ENCODE results near the gene SMIM22. TPM values are rescaled to one million over a fixed set of nuclear protein-coding genes. Genes with fewer than 3 reads are reported as not detected.

Gene SMIM22
- total RNA-seq, 1 donor from 2014 or later: not detected

GRCh38 chr16:4811242-4811641 lies 16.1 kb downstream of the SMIM22 start:
- intact Hi-C loops (cut with micrococcal nuclease): no loop called here
- ATAC-seq (no peak), DNase-seq (no peak)

DNA sequence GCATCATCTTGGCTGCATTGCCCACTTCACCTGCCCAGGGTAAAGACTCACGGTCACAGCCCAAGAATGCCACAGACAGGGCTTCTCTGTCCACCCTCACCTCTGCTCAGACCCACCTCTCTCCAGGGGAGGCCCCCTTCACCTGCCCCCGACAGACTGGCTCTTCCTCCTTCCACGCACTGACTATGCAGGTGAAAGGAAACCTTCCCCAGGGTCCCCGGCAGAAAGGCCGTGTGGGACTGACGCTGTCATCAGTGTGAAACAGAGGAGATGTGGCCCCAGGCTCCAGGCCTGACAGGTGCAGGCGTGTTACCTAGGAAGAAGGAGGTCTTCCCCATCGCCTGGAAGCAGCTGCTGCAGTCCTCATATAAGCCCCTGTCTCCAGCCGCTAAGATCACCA lies 16.6 kb downstream of the SMIM22 start:
- DNase-seq: no peak
- intact Hi-C loops (cut with micrococcal nuclease): no loop called here
- no peak for ATAC-seq

DNA sequence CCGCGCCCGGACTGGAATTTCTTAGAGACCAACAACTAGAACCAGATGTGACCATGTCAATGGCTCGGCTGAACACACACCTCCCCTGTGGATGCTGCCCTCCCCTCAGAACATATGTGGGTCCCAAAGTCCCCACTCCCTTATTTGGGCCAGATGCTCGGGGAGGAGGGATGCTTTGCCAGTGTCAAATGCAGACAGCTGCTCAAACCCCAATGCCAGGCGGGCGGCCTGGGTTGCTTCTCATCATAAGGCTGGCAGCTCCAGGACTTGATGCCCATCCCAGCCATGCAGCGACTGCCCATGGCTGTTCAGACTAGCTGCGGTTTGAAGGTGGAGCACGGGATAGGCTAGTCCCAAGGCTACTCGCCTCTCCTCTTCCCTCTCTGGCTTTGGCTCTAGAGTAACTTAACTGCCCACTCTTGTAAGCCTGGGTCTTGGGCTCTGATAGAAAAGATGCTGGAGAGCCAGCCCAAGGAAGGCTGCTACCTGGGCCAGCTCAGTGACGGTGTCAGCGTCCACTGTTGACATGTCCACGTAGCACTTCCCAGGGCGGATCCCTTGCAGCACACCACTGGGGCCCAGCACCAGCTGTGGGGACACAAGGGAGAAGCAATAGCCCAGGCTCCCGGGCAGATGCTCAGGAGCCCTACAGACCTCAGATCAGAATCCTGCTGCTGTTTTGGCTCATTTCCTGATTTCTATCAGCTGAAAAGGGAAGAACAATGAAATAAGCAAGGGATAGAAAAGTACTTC lies 18.3 kb downstream of the SMIM22 start:
- ATAC-seq (peak; percentile 44), DNase-seq (no peak)
- intact Hi-C loops (cut with micrococcal nuclease): no loop called here

- ATAC-seq (peak; percentile 87), DNase-seq (no peak)
- intact Hi-C loops (cut with micrococcal nuclease): no loop called here
Observed at GRCh38 chr16:4814046-4814445, 18.9 kb downstream of the SMIM22 start.

- ATAC-seq (peak; percentile 72), DNase-seq (peak; percentile 74)
- intact Hi-C loops (cut with micrococcal nuclease): no loop called here
Observed at GRCh38 chr16:4814542-4815173, 19.5 kb downstream of the SMIM22 start.

- peak; percentile 73 for DNase-seq
- peak; percentile 70 for ATAC-seq
- intact Hi-C loops (cut with micrococcal nuclease): no loop called here
Observed at GRCh38 chr16:4820652-4821051, 25.5 kb downstream of the SMIM22 start.

DNA sequence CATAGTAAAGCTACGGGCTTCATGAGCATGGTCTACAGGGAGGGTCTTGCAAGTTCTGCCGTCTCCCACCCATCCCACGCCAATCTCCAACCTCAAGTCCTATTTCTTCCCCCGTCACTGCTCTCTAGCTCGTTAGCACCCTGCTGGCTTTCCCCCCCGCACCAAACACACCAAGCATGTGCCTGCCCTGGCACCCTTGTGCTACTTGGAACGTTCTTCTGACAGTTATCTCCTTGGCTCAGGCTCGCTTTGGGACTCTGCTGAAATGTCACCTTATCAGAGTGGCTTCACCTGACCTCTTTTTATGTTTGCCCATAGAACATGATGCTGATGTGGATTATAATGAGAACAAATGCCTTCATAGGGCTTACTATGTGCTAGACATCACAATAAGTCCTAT lies 30.0 kb downstream of the SMIM22 start:
- DNase-seq (peak; percentile 74), ATAC-seq (peak; percentile 73)
- intact Hi-C loops (cut with micrococcal nuclease): no loop called here

DNA sequence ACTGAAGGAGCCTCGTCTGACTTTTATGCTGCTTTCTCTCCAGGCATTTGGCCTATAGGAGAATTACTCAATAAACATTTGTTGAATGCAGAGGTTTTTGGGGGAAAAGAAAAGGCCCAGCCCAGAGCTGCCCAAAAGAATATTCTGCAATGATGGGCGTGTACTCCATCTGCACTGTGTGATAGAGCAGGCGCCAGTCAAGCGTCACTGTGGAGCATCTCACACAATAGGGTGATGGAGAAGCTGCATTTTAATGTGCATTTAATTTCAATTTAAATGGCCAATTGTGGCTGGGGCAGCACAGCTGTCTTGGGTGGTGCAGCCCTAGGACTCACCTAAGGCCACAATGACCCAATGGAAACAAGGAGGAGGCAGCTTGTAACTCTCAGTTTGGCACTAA lies 31.4 kb downstream of the SMIM22 start:
- DNase-seq (no peak), ATAC-seq (peak; percentile 0)
- intact Hi-C loops (cut with micrococcal nuclease): no loop called here

GRCh38 chr16:4826980-4827379 lies 31.8 kb downstream of the SMIM22 start:
- intact Hi-C loops (cut with micrococcal nuclease): no loop called here

DNA sequence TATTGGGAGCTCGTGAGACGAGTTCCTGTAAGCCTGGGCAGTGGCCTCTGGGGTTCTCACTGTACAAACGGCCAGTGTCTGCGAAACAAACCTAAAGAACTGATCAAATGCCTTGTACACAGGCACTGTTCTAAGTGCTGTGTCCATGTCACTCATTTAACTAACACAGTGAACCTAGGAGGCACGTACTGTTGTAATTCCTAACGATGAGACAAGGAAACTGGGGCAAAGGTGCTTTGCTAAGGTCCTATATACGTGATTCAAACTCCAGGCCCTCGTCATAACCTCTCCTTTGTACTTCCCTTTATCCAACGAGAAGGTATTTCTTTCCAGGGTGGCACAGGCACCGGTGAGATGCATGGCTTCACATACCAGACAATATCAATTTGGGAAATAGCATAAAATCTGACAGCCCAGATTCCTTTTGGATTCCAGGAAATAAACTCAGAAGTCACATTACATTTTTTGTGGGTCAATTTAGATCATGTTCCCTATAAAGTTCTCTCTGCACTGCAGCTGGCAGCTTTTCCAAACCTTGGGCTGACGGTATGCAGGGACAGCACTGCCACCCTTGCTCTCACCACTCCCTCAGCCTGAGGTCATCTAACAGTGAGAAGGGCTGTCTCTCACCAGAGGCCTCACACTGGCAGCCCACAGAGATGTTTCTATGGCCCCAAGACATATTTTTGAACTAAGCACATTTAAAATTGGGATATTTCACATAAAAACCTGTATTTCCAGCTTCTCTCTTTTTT lies 33.6 kb downstream of the SMIM22 start:
- intact Hi-C loops (cut with micrococcal nuclease): no loop called here
- DNase-seq (peak; percentile 65), ATAC-seq (peak; percentile 69)

More at GRCh38 chr16:4826980-4827379, 31.8 kb downstream of the SMIM22 start:
- DNase-seq (peak; percentile 66), ATAC-seq (peak; percentile 71)

- peak; percentile 30 for ATAC-seq
Observed at GRCh38 chr16:4830408-4830807, 35.2 kb downstream of the SMIM22 start.

DNA sequence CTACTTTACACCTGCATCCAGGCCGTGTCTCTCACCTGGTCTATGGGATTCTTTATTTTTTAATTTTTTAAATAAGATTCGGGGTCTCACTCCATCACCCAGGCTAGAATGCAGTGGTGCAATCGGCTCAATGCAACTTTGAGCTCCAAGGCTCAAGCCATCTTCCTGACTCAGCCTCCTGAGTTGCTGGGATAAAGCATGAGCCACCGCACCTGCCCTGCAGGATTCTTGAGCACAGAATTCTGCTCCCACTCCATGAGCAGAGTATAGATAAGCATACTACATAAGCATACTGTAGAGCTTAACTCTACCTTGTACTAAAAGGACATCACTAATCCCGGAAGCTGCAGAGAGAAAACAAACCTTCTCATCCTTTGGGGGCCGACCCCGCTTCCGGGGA lies 36.4 kb downstream of the SMIM22 start:
- ATAC-seq (no peak), DNase-seq (no peak)
- intact Hi-C loops (cut with micrococcal nuclease): no loop called here

More at GRCh38 chr16:4830408-4830807, 35.2 kb downstream of the SMIM22 start:
- DNase-seq: peak; percentile 46
- intact Hi-C loops (cut with micrococcal nuclease): no loop called here

DNA sequence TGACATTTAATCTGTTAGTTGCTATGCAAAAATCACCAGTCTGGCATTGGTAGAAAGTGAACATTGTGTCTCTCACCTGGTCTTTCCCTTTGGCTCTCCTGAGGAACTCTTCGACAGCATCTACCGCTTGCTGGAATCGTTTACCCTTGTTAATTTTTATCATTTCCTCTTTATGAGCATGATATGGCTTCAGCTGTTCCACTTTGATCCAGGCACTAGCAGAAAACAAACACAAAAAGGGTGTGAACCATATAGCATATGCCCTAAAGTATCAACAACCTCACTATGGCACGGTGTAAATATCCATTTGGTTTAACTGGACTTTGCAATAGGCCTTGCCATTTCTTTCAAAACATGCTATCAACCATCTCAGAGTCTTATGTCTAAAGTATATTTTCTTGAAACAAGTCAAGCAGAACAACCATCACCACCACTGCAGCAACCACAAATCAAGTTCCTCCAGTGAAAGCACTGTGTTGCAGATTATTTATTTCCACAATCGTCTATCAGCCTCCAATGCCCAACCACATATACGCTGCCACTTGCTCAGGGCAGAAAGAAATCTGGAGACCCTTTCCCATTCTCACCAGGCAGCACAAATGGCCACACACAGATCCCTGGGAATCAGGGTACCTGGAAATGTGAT lies 37.7 kb downstream of the SMIM22 start:
- DNase-seq: no peak
- intact Hi-C loops (cut with micrococcal nuclease): no loop called here
- ATAC-seq: no peak

DNA sequence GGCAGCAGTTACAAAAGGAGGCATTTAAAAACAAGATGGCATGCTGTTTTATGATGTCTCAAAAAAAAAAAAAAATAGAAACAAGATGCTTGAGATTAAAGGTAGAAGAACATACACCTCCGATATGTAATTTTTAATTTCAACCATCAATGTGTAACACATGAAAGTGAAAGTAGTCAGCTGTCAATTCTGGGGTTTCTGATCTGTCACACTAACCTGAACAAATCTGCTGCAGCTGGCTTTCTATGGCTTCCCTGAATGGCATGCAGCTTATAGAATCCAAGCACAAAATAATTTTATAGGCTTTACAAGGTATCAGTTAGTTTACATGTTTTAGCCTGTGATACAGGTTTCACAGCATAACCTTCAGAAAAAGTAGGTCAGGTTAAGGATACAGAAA lies 38.4 kb downstream of the SMIM22 start:
- intact Hi-C loops (cut with micrococcal nuclease): no loop called here
- no peak for DNase-seq
- ATAC-seq: no peak

- DNase-seq (no peak), ATAC-seq (peak; percentile 53)
- intact Hi-C loops (cut with micrococcal nuclease): no loop called here
Observed at GRCh38 chr16:4836727-4837126, 41.6 kb downstream of the SMIM22 start.

DNA sequence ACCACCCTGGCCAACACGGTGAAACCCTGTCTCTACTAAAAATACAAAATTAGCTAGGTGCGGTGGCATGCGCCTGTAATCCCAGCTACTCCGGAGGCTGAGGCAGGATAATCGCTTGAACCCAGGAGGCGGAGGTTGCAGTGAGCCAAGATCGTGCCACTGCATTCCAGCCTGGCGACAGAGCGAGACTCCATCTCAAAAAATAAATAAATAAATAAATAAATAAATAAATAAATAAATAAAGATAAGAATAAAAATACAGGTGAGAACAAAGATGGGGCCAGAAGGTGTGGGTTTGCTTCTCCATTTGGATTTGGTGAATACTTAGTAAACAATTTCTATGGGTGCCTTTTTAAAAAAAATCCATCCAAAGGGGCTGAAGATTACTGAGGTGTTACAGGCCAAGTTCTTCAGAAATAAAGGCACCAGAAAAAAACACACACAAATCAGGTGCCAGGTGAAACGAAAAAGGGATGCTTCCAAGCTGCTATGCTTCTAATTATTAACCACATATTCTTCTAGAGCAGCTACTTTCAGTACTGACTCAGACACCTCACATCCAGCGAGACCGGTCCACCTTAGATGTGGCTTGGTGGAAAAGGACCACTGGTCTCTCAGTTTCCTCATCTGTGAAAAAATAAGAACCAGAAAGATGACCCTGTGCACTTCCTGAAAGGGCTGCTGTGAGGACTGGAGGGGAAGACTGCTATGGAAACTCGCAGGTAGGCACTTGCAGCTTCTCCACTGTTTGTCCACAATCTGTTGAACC lies 42.7 kb downstream of the SMIM22 start:
- intact Hi-C loops (cut with micrococcal nuclease): no loop called here
- DNase-seq (no peak), ATAC-seq (no peak)

DNA sequence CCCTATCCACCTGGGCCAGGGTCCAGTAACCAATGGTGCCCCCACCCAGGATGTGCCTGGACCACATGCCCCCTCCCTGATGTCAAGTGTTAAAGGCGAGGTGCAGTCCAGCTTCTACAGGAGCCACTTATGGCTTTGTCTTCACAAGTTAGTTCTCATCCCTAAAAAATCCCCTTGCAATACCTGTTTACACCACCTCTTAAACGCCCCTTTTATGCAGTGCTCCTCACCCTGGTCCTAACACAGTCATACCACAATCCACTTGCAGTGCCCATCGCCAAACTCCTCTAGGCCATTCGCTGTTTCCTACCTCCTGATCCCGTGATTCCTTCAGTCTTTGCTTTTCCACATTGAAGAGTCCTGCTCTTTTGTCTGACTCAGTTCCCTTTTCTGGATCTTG lies 44.8 kb downstream of the SMIM22 start:
- ATAC-seq: no peak
- intact Hi-C loops (cut with micrococcal nuclease): no loop called here
- DNase-seq: no peak

DNA sequence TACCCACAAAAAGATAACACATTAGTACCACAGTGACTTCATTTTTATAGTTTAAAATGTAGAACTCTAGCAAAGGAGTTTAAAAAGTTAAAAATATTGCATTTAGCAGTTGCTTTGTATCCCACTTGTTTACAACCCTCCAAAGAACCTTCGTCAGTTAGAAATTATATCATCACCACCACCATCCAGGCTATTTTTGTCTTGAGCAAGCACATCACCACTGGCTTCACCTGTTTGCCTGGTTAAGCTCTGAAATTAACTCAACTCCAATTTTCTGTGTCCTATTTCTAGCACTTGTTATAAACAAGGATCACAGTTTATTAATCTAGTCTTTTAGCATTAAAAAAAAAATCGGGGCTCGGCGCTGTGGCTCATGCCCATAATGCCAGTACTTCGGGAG lies 45.8 kb downstream of the SMIM22 start:
- DNase-seq: no peak
- no peak for ATAC-seq
- intact Hi-C loops (cut with micrococcal nuclease): no loop called here
